Fibroblast of peridontal ligament (primary cell): Measurements from ENCODE around the gene KDM4B.

Source experiments
- DNase-seq: peaks from one replicate; pipeline ENCODE4 v3.0.0-alpha.2; 2010; ENCODE audit errors: extremely low read depth

Gene KDM4B

DNA sequence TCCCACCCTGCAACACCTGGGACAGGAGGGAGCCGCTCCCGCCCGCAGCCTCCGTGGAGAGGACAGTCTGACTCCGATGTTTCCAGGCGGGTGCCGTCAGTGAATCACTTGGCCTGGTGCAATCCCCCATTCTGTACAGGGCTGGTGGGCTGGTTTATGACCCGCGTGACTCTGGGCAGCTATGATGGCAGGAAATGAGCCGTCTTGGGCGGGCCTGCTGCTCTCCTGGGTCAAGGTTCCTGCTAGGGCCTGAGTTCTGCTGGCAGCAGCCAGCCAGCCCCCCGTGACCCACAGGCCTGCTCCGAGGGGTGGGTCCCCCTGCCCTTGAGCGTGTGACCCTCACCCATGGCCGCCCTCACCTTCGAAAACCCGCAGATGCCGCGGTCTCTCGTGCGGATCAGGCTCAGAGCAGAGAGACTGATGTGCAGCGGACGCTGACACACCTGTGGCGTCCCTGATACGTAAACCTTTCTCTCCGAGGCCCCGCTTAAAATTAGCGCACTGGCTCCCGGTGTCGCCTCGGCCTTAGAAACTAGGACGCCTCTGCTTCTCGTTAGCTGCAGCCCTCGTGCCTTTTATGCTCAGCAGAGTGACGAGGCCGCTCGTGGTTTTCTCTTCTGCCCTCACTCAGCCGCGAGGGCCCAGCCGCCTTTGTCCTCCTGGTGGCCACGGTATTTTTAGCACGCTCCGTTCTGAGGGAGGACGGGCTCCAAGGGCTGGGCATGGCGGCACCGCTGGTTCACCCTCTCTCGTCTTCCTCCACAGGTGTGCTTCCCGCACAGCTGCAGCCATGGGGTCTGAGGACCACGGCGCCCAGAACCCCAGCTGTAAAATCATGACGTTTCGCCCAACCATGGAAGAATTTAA lies 63.4 kb downstream of the KDM4B start:
- DNase-seq: no peak

DNA sequence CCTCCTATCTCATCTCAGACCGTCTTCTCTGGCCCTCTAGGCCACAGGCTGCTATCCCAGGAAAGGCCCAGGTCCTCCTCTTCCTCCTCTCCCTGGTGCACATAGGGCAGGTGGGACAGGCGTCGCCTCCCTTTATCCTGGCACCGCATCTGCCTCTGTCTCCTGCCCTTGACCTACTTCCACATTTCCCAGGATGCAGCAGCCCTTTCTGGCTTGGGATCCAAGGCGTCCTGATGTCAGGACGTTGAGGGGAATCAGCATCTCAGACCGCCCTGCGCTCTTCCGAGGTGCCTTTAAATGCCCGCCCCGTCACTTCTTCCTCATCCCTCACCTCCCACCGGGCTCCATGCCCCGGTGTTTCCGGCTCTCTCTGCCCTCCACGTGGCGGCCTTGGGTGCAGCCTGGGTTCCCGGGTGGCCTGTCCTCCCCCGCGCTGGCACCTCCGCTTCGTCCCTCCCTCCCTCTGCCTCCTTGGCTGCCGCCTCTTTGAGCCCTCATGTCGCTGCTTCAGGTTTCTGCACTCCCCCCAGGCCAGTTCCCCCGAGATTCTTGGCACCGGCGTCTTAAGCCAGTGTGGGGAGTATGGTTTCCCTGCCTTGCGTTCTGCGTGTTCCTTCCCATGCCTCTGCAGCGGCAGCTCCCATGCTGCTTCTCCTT lies 66.3 kb downstream of the KDM4B start:
- DNase-seq: no peak

DNA sequence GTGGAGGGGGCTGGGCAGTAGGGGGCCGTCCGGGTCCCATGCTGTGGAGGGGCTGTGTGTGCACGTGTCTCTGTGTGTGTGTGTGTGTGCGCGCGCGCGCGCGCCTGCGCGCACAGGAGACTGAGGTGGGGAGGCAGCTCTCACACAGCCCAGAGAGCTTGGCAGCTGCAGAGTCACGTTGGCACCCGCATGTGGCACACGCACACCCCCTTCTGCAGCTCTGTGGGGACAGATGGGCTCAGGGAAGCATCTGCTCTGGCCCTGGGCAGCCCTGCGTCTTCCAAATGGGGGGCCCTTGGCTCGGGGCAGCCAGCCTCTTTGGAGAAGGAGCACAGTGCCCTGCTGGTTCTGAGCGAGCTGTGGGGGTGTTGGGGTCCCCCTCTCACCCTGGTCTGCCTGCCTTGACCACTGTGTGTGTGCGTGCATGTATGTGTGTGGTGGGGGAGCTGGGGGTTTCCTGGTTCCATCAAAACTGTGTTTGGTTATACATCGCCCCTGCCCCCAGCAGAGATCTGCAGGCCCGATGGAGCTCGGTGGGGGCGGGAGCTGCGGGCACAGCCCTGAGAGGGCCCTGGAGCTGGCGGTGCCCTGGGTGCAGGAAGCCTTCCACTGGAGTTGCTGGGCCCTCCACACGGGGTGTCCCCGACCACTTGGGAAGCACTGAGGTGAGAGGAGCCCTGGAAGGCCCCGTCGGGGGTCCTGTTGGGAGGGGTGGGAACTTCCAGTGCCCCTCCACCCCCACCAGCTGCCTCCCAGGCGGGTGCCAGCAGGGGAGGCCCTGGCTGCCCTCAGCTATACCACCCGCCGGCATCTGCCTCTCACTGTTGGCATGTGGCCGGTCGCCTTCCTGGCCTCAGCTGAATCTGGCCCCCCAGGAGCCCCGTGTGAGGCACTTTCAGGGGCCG lies 67.1 kb downstream of the KDM4B start:
- DNase-seq: no peak

DNA sequence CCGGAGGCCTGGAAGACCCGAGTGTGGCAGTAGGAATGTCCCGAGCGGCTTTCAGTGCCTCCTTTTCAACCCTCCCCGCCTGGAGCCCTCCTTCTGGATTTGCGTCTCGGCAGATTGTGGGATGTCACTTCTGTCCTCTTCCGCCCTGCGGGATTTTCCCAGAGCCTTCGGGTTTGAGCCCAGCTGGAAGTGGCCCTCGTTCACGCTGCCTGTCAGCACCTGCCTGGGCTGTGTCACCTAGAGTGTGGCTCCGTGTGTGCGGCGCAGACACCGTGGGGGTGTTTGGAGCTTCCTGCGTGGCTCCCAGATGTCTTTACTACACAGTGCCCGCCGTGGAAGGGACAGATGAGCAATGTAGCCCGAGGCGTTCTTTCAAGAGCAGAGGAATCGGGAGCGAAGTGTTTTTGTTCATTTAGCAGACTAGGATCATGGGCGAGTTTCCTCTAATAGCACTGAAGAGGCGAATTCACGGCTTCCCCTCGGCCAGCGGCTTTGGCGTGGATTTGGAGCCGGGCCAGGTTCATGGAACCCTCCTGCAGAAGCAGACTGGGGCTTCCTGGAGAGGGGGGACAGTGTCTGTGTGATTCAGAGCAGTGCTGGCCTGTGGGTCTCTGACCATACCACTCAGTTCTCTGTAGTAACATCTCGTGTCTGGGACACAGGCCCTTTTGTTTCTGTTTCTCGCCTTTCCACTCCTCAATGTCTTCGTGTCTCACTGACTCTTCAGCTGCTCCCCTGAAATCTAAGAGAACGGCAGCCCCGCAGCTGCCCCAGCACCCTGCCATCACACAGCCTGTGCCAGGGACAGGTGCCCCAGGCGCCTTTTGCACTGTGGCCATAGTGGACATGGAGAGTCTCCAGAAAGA lies 68.0 kb downstream of the KDM4B start:
- DNase-seq: peak; percentile 36

DNA sequence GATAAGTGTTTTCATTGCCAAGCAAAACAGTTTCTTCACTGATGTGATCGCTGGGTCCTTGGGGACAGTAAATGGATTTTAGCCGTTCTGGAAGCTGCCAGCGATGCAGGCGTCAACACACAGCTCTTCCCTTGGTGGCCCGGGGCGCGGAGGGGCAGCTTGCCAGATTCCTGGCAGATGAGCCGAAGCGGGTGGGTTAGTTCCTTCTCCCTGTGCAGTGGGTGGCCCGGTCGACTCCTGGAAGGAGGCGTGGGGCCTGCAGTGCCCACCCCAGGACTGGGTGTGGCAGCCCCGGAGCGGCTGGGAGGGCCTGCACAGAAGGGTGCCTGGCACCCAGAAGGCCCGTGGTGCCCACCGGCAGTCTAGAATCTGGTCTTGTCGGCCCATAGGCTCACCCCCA lies 69.0 kb downstream of the KDM4B start:
- no peak for DNase-seq

DNA sequence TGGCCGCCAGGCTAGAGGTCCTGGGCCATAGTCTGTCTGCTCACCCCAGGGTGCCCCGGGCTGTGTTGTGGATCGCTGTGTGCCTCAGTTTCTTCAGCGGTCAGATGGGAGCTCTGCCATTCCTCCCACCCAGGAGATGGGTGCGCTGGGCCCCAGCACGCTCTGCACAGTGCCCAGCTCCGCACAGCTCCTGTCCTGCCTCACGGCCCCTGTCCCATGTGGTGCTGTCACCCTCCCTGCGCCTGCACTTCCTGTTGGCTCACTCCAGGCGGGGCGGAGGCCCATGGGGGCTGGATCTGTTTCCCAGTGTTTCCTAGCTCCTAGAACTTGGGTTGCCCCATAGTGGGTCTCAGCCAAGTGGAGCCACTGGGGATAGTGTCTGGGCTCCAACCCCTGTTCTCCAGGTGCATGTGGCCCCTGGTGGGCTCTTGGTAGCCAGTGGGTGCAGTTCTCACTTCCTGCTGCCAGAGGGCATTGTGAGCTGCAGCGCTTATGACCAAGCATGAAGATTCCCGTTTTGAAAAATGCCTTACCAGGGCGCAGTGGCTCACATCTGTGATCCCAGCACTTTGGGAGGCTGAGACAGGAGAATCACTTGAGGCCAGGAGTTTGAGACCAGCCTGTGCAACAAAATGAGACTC lies 69.8 kb downstream of the KDM4B start:
- no peak for DNase-seq

DNA sequence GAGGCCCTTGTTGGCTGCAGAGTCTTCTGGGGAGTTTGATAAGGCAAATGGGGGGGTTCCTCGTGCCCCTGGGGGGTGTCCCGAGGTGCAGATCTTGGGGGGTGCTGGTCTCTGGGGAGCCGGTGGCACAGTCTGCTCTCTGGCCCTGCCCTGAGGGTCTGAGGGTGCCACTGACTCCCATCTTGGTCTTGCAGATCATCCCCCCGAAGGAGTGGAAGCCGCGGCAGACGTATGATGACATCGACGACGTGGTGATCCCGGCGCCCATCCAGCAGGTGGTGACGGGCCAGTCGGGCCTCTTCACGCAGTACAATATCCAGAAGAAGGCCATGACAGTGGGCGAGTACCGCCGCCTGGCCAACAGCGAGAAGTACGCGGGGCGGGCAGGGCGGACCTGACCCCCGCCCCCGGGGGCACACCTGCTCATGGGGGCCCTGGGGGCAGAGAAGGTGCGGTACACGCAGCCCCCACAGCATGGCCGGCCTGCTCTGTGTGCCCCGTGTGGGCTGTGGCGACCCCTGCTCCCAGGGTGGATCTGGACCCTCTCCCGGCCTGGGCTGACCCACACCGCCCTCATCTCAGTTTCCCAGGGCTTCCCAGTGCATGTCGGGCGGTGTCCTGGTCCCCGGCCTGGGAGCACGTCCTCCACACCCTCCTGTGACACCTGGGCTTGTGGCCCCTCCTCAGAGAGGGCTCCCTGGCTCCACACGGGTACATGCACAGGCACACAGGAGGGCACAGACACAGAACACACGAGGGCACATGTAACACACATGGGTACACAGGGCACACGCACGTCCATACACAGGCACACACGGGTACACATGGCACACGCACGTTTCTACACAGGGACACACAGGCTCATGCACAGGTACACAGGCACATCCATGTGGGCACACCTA lies 71.0 kb downstream of the KDM4B start:
- no peak for DNase-seq

DNA sequence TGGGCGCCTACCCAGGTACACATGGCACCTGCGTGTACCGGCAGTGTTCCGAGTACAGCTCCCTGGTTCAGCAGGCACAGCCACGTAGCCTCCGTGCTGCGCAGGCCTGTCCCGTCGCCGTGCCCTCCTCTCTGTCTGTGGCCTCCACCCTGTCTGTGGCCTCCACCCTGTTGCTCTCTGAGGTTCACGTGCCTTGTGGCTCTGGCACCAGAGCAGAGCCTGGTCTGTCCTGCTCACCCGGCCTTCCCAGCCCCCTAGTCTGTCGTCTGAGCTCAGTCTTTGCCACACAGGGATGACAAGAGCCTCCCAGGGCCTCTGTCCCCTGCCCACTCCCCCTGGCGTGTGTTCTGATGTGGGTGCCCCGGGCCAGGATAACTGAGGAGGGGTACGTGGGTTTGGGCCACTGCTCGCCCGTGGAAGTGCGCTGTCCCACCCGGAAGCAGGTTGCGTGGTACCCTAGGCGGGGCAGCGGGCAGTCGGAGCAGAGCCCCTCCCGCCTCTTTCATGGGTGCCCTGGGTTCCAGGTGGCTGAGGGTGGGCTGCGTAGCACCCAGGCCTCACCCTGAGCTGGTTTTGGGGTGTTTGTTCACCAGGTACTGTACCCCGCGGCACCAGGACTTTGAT lies 71.7 kb downstream of the KDM4B start:
- no peak for DNase-seq

DNA sequence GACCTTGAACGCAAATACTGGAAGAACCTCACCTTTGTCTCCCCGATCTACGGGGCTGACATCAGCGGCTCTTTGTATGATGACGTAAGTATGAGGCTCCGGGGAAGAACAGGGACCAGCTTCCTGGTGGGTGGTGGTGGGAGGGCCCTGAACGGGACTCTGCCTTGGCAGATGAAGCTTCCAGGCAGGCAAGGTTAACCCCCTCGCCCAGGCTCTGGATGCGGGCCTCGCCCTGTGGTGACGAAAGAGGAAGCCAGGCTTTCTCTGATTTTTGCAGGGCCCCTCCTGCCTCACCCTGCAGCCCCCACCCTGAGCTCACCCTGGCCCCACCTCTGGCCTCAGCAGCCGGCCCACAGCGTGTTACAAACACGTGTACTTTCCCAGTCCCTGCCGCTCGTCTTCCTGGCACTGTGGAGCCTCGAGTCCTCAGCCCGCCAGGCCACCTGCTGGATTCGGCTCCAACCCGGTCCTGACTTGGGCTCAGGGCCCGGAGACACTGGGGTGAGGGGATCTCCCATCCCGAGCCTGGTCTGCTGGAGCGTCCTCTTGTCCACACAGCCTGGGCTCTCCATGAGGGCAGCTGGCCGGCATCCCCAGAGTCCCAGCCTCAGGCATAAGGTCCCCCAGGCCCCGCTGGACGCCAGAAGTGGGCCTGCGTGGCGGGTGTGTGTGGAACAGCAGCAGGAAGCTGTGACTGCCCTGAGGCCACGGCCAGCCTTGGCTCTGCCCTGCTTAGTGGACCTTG lies 72.4 kb downstream of the KDM4B start:
- DNase-seq: no peak

DNA sequence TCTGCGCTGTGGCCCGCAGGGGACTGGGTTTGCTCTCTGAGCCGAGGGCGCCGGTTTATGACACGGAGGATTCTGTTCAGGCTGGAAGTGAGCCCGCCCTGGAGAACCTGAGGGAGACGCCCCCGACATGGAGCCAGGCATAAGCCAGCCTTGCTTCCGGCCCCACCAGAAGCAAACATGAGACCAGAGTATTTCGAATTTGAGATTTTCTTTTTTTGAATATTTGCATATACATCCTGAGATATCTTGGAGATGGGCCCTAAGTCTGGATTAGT lies 72.9 kb downstream of the KDM4B start:
- no peak for DNase-seq

DNA sequence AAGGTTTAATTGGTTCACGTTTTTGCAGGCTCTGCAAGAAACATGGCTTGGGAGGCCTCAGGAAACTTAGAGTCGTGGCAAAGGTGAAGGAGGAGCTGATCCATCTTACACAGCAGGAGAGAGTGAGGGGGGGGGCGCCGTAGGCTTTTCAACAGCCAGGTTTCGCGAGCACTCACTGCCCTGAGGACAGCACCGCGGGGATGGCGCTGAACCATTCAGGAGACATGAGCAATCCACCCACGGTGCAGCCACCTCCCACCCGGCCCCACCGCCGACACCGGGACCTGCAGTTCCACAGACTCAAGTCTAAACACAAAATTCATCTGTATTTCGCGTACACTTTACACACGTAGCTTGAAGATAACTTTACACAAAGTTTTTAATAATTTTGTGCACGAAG lies 73.6 kb downstream of the KDM4B start:
- DNase-seq: no peak

DNA sequence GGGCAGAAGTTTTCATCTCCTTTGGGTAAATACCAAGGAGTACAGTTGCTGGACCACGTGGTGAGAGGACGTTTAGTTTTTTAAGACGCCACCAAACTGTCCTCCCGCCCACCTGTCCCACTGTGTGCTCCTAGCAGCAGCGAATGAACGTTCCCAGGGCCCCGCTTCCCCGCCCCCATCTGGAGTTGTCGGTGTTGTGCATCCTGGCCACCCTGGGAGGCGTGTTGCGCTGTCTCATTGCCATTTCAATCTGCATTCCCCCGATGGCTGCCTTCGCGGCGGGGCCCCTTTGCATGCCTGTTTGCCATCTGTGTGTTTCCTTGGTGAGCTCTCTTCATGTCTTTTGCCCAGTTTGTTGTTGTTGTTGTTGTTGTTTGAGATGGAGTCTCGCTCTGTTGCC lies 76.1 kb downstream of the KDM4B start:
- DNase-seq: no peak

DNA sequence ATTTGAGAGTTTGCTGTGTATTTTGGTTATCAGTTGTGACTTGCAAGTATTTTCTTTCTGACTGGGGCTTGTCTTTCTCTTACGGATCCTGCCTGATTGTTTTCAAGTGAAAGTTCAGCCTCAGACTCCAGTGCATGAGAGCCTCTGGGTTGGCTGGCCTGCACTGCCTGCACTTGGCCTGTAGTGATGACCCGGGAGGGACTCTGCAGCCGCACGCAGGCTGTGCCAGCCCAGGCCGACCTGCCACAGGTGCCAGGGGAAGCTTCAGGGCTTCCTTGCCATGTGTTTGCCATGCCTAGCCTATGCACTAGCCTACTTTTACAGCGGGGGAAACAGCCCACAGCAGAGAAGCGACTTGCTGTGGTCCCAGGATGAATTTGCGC lies 77.0 kb downstream of the KDM4B start:
- DNase-seq: no peak

DNA sequence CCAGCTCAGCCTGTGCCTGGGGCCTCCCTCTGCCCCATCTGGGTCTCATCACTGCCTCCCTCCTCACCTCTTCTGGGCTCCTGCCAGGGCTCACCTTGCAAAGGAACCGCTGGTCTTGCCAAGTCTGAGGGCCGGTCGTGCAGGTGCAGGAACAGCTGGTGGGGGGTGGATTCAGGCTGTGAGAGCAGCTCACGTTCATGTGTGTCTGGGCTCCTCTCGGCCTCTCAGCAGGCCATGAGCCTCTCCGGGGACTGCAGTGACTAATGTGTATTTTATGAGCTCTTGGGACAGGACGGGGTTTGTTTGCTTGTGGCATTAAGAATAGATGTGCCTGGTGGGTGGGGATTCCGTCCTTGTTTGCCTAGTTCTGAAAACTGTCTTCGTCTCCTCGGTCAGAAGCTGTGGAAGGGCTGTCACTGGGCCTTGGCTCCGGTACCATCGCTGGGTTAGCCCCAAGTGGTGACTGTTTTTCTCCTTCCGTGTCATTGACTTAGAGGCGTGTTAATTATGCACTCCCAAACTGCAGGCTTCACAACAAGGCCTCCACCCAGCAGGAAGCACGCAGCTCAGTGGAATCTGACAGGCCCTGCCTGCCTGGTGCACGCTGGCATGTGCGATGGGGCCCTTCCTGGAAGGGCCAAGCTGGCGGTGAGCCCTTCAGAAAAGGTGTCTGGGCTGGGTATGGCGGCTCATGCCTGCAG lies 77.6 kb downstream of the KDM4B start:
- DNase-seq: peak; percentile 18

DNA sequence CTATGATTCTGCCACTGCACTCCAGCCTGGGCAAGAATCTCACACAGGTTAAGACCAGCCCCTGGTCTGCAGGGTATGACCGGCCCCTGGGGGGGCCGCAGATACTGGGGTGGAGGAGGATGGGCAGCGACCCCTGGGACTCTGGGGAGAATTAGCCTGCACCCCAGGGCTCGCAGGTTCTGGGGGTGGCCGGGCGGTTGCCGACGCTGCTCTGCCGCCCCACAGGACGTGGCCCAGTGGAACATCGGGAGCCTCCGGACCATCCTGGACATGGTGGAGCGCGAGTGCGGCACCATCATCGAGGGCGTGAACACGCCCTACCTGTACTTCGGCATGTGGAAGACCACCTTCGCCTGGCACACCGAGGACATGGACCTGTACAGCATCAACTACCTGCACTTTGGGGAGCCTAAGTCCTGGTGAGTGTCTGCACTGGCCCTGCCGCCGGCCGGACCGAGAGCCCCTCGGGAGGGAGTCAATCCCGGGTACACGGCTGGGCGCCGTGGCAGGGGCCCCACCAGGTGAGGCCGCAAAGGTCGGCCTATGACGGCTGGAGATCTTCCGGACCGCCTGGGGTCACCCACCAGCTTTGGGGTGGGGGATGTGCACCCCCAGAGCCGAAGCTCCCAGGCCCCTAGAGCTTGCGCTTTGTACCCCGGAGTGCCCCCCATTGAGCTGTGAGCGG lies 78.5 kb downstream of the KDM4B start:
- no peak for DNase-seq

DNA sequence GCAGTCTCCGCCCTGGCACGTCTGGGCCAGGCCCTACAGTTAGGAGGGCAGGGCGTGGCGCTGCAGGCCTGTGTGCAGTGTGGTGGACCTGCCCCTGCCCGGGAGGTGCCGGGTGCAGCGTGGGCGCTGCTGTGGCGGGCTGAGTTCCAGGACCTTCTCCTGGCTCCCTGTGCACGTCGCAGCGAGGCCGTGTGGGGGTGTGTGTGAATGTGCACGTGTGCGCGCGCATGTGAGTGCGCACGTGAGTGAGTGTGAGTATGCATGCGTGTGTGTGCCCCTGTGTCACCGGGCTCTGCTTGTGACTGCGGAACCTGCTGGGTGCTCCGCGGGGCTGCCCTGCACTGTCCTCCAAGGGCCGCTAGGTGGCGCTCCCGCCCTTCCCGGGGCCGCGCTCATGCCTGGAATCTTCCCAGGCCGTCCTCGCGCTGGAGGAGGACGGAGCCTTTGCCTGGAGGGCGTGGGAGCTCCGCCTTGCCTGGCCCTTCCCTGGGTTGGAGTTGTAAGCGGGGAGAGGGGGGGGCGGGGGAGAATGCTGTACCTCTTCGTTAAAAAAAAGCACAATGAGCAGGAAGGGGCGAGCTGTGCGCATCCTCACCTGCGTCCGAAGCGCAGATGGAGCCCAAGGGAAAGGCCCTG lies 79.3 kb downstream of the KDM4B start:
- peak; percentile 69 for DNase-seq
